Fibroblast of the aortic adventitia (primary cell): ENCODE results near the gene DYNC2I2. TPM values are rescaled to one million over a fixed set of nuclear protein-coding genes. Genes with fewer than 3 reads are reported as not detected.

Source experiments
- DNase-seq: peaks from one replicate; pipeline ENCODE4 v3.0.0-alpha.2; 2010; ENCODE audit warnings: low read depth
- H3K4me3 ChIP-seq: 2 replicates; pipeline ENCODE4 v1.5.1; 2011; ENCODE audit warnings: low read depth, mild to moderate bottlenecking, control low read depth, low read length, moderate library complexity
- CTCF ChIP-seq: IDR thresholded peaks from 2 replicates; pipeline ENCODE4 v1.5.1; 2011; ENCODE audit warnings: mild to moderate bottlenecking, low read length, control low read depth, inconsistent platforms; ENCODE audit not compliant: insufficient read depth
- total RNA-seq: library from RNA; depleted of rRNA; stranded (reverse); fragments of >200 nt; gene quantifications from 2 replicates; pipeline ENCODE4 v1.2.3, GENCODE V29; 2012; ENCODE audit warnings: low replicate concordance

The DYNC2I2 gene
- total RNA-seq, 1 donor = 65.7 TPM

DNA sequence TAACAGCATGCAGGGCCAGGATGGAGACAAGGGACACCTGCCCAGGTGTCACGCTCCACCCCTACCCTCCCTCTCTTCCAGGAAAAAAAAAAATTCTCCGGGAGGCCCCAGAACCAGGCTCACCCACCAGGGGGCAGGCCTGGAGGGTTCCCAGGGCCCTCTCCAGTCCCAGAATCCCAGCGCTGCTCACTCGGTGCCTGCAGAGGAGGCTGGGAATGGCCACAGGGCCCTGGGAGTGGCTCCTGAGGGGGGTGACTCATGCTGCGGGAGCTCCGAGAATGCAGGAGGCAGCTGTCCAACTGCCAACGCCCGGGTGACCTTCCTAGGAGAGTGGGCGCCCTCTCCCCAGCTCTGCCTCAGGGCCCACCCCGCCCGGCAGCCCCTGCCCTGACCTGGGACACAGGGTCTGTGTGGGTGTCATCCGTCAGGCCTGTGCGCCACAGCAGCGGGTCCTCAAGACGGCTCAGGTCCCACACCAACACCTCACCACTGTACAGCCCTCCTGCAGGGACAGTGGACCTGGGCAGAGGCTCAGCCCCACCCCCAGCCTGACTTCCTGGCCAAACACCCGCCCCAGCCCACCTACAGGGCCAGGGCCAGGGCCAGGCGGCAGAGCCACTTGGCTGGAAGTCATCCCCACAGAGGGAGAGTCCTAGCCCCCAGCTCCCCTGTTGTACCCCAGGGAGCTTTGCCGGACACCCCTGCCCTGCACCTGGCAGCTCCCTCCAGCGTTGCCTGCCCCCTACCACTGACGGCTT lies 21.2 kb downstream of the DYNC2I2 start:
- peak; percentile 96 for DNase-seq
- H3K4me3 ChIP-seq = no peak overlapping the region
- peak; percentile 85 for TF ChIP-seq CTCF

DNA sequence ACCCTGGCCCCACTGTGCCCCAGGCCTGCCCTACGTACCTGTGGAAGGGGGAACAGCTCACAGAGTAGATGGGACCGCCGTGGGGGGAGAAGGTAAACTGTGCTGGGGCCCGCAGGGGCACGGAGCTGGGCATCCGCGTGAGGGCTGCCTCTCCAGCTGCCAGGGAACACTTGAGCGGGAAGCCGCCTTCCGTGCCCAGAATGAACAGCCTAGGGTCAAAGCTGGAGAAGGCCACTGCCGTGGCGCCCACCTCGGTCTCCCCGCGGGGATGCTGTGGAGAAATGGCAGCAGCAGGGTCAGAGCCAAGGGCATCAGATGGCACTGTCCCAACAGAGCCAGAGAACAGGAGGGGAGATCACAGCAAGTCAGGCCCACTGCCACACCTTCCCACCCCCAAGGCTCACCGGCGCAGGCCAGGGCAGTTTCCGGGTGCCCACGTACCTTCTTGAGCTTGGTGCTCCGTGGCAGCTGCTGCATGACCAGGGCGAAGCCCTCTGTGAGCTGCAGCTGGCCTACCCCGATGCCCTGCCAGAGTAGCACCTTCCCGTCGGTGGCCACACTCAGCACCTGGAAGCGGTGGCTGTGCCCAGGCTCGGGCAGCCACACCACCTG lies 21.9 kb downstream of the DYNC2I2 start:
- DNase-seq = no peak
- no peak overlapping the region for H3K4me3 ChIP-seq
- no peak for TF ChIP-seq CTCF

DNA sequence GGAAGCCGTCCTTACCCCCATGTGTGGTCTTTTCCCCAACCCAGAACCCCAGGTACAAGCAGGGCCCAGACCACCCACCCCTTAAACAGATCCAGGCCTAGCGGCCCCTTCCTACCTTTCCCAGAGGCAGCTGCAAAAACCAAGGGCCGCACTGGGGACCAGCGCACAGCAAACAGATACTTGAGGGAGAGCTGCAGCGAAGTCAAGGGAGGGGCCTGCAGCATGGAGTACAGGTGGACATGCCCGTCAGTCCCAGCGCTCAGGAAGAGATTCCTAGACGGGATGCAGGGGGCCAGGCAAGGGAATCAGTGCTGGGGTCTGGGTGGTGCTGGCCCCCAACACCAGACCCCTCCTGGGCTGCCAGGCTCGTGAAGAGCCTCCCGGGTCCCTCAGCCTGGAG lies 22.5 kb downstream of the DYNC2I2 start:
- no peak overlapping the region for H3K4me3 ChIP-seq

GRCh38 chr9:128633601-128634000 lies 23.0 kb downstream of the DYNC2I2 start:
- H3K4me3 ChIP-seq = no peak overlapping the region
- DNase-seq = no peak
- no peak for TF ChIP-seq CTCF

More for the DNA sequence above, 22.5 kb downstream of the DYNC2I2 start:
- no peak for DNase-seq
- TF ChIP-seq CTCF = no peak

DNA sequence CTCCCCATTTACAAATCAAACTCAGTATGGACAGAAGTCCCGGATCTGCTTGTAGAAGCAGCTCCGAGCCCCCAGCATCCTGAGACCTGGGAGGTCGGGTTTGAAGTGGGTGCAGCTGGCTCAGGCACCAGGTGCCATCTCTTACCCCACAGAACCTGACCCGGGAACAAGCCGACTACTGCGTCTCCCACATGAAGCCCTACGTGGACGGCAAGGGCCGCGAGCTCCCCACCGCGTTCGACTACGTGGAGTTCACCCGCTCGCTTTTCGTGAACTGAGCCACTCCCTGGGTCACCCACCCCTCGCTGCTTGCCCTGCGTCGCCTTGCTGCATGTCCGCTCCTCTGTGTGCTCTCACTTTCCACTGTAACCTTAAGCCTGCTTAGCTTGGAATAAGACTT lies 23.6 kb downstream of the DYNC2I2 start:
- H3K4me3 ChIP-seq = no peak overlapping the region
- TF ChIP-seq CTCF = no peak
- DNase-seq = no peak

GRCh38 chr9:128632486-128632885 lies 24.2 kb downstream of the DYNC2I2 start:
- TF ChIP-seq CTCF = no peak
- no peak for DNase-seq
- no peak overlapping the region for H3K4me3 ChIP-seq
